Measurements from ENCODE around the gene KLHL22. TPM values are rescaled to one million over a fixed set of nuclear protein-coding genes. Genes with fewer than 3 reads are reported as not detected.

KLHL22 gene
- total and polyA plus RNA-seq, 4 donors: 2.0 to 20.3 (median 8.7) TPM

GRCh38 chr22:20455709-20456063 lies 39.9 kb downstream of the KLHL22 start:
- H3K9me3 ChIP-seq (ENCODE audit: control insufficient read depth in 4 of 4, low read length in 3 of 4): no peaks in the 10 kb centered on the region
- no peak overlapping the region for H3K9ac ChIP-seq (ENCODE audit: low read depth in 1 of 2, low read length in 2 of 2)
- no peaks in the 10 kb centered on the region for H3K4me1 ChIP-seq (ENCODE audit: control insufficient read depth in 4 of 4, insufficient read depth in 4 of 4, low read length in 3 of 4)
- no peaks in the 10 kb centered on the region for H3K27me3 ChIP-seq (ENCODE audit: control insufficient read depth in 4 of 4, insufficient read depth in 4 of 4, low read length in 3 of 4)
- TF ChIP-seq RXRA (IDR thresholded peaks at IDR 0.05) (no peak), EGR1 (IDR thresholded peaks at IDR 0.05; ENCODE audit: low read depth in 2 of 2) (no peak), FOXA2 (IDR thresholded peaks at IDR 0.05) (no peak), HNF4G (IDR thresholded peaks at IDR 0.05) (no peak), ATF3 (IDR thresholded peaks at IDR 0.05) (no peak), SP1 (IDR thresholded peaks at IDR 0.05) (no peak), MAX (IDR thresholded peaks at IDR 0.05) (no peak), TAF1 (conservative IDR thresholded peaks at IDR 0.05) (no peak), HNF4A (conservative IDR thresholded peaks at IDR 0.05) (no peak), FOXA1 (IDR thresholded peaks at IDR 0.05) (no peak), REST (IDR thresholded peaks at IDR 0.05) (no peak), JUND (IDR thresholded peaks at IDR 0.05) (no peak), RAD21 (IDR thresholded peaks at IDR 0.05) (no peak)
- 94% methylated on average over 8 of the region's 8 CpGs for WGBS
- peaks cover 0 to 14% (median 3%) of the 10 kb centered on the region in 4 donors for H3K36me3 ChIP-seq (ENCODE audit: control insufficient read depth in 4 of 4, insufficient read depth in 3 of 4, low read depth in 1 of 4, low read length in 3 of 4)
- DNase-seq (ENCODE audit: low spot score): no peak
- no peak overlapping the region for H3K27ac ChIP-seq (ENCODE audit: low read depth in 1 of 2, low read length in 2 of 2)
- H3K4me3 ChIP-seq (ENCODE audit: low read depth in 1 of 3, low read length in 3 of 3): no peak overlapping the region

GRCh38 chr22:20453222-20453621 lies 42.4 kb downstream of the KLHL22 start:
- H3K27me3 ChIP-seq (ENCODE audit: control insufficient read depth in 4 of 4, insufficient read depth in 4 of 4, low read length in 3 of 4): no peaks in the 10 kb centered on the region
- H3K9me3 ChIP-seq (ENCODE audit: control insufficient read depth in 4 of 4, low read length in 3 of 4): no peaks in the 10 kb centered on the region
- no peak overlapping the region for H3K27ac ChIP-seq (ENCODE audit: low read depth in 1 of 2, low read length in 2 of 2)
- no peaks in the 10 kb centered on the region for H3K4me1 ChIP-seq (ENCODE audit: control insufficient read depth in 4 of 4, insufficient read depth in 4 of 4, low read length in 3 of 4)
- H3K9ac ChIP-seq (ENCODE audit: low read depth in 1 of 2, low read length in 2 of 2): no peak overlapping the region
- no peak overlapping the region for H3K4me3 ChIP-seq (ENCODE audit: low read depth in 1 of 3, low read length in 3 of 3)
- no peak for DNase-seq (ENCODE audit: low spot score)
- WGBS: 98% methylated on average over 3 of the region's 3 CpGs
- H3K36me3 ChIP-seq (ENCODE audit: control insufficient read depth in 4 of 4, insufficient read depth in 3 of 4, low read depth in 1 of 4, low read length in 3 of 4): peaks cover 0 to 7% (median 0%) of the 10 kb centered on the region in 4 donors
- TF ChIP-seq REST (IDR thresholded peaks at IDR 0.05) (no peak), RXRA (IDR thresholded peaks at IDR 0.05) (no peak), SP1 (IDR thresholded peaks at IDR 0.05) (no peak), YY1 (IDR thresholded peaks at IDR 0.05) (no peak), FOXA1 (IDR thresholded peaks at IDR 0.05) (no peak), ATF3 (IDR thresholded peaks at IDR 0.05) (no peak), ZBTB33 (IDR thresholded peaks at IDR 0.05) (no peak), HNF4A (conservative IDR thresholded peaks at IDR 0.05) (no peak), TAF1 (conservative IDR thresholded peaks at IDR 0.05) (no peak), HNF4G (IDR thresholded peaks at IDR 0.05) (no peak), FOXA2 (IDR thresholded peaks at IDR 0.05) (no peak)
- TF ChIP-seq, protein P1, sequence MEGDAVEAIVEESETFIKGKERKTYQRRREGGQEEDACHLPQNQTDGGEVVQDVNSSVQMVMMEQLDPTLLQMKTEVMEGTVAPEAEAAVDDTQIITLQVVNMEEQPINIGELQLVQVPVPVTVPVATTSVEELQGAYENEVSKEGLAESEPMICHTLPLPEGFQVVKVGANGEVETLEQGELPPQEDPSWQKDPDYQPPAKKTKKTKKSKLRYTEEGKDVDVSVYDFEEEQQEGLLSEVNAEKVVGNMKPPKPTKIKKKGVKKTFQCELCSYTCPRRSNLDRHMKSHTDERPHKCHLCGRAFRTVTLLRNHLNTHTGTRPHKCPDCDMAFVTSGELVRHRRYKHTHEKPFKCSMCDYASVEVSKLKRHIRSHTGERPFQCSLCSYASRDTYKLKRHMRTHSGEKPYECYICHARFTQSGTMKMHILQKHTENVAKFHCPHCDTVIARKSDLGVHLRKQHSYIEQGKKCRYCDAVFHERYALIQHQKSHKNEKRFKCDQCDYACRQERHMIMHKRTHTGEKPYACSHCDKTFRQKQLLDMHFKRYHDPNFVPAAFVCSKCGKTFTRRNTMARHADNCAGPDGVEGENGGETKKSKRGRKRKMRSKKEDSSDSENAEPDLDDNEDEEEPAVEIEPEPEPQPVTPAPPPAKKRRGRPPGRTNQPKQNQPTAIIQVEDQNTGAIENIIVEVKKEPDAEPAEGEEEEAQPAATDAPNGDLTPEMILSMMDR (IDR thresholded peaks at IDR 0.05; ENCODE audit: low read depth, low read length, missing input control): no peak

Measured in liver (tissue), 9 donors.